Mucosa of rectum (tissue), 2 donors: Measurements from ENCODE around the gene ZC3H12A.

Source experiments
- H3K27ac ChIP-seq, 2 donors: one replicate each; pipeline ENCODE4 v1.7.0; 2013; ENCODE audit warnings: inconsistent platforms in 2 of 2, low read depth in 2 of 2, low read length in 2 of 2
- H3K27me3 ChIP-seq, 2 donors: one replicate each; pipeline ENCODE4 v1.7.0; 2013; ENCODE audit warnings: low read length in 2 of 2; ENCODE audit not compliant: control insufficient read depth in 2 of 2, insufficient read depth in 2 of 2
- H3K36me3 ChIP-seq, 2 donors: one replicate each; pipeline ENCODE4 v1.7.0; 2013; ENCODE audit warnings: low read length in 2 of 2; ENCODE audit not compliant: control insufficient read depth in 2 of 2, insufficient read depth in 2 of 2
- H3K4me1 ChIP-seq, 2 donors: one replicate each; pipeline ENCODE4 v1.7.0; 2013; ENCODE audit warnings: low read length in 2 of 2, mild to moderate bottlenecking in 1 of 2; ENCODE audit not compliant: control insufficient read depth in 2 of 2, insufficient read depth in 2 of 2
- H3K4me3 ChIP-seq, 2 donors: one replicate each; pipeline ENCODE4 v1.7.0; 2013; ENCODE audit warnings: low read length in 2 of 2
- H3K9ac ChIP-seq, 2 donors: one replicate each; pipeline ENCODE4 v1.7.0; 2013; ENCODE audit warnings: low read length in 2 of 2, low read depth in 1 of 2, mild to moderate bottlenecking in 1 of 2
- H3K9me3 ChIP-seq, 2 donors: one replicate each; pipeline ENCODE4 v1.7.0; 2013; ENCODE audit warnings: low read length in 2 of 2; ENCODE audit not compliant: control insufficient read depth in 2 of 2
- donor health status: healthy.
- donor health status: Normal muscosa, but diverticular disease.

Gene ZC3H12A

DNA sequence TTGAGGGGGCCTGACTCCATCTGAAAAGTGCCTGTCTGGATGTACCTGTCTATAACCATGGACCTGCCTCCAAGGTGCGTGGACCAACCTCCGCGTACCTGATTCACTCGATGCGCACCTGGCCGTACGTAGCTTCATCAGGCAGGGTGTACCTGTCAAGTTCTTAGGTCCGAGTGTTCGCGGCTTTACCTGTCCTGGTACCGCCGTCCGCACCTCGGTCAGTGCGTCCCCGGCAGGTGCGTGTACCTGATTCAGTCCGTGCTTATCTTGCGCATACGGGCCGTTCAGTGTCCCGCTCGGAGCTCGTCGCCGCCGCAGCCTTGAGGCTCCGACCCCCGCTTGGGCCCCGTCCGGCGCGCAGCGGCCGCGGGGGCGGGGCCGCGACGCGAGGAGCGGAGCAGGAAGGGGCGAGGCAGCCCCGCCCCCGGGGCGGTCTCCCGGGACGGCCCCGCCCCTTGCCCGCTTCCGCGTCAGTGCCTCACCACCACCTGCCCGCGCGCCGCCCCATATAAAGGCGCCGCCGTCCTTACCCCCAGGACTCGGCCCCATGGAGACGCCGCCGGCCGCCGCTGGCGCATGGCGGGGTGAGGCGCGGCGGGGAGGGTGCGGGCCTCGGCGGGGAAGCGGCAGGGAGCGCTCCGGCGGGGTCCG, at the start of gene ZC3H12A:
Gene ZC3H12A, plus strand, starts transcription at position 535 of the 651 bp plus-strand sequence. CDS start 917 bp downstream, outside the sequence.
- Histone ChIP-seq H3K27me3 (no peaks in the 10 kb centered on the region), H3K27ac (peak within 1 kb of the TSS; percentile 96 to 98), H3K9ac (peak within 1 kb of the TSS; percentile 95 to 99), H3K9me3 (no peaks in the 10 kb centered on the region), H3K4me3 (peak within 1 kb of the TSS; percentile 89 to 97), H3K36me3 (peaks cover 18 to 21% of the 10 kb centered on the region in 2 donors), H3K4me1 (peaks cover 60 to 67% of the 10 kb centered on the region in 2 donors)

DNA sequence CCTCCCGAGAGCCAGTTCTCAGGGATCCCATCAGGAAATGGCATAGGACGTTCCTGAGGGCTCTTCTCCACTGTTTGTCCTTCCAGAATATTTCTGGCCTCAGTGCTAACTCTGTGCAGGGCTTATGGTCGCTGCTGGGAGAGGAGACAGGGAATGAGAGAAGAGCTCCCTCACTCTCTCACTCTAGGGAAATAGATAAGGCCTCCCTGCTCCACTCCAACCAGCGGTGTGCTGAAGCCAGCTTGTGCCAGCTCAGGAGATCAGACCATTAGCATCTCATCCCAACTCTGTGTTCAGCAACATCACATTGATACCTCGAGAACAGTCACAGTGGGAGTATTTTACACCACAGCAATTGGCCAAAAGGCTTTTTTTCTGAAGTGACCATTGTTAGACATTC, 49.2 kb upstream of the ZC3H12A start:
- Histone ChIP-seq H3K36me3 (no peaks in the 10 kb centered on the region), H3K27me3 (peaks cover 3 to 5% of the 10 kb centered on the region in 2 donors), H3K9me3 (no peaks in the 10 kb centered on the region), H3K4me1 (no peaks in the 10 kb centered on the region), H3K9ac (no peak overlapping the region), H3K27ac (no peak overlapping the region), H3K4me3 (no peak overlapping the region)

DNA sequence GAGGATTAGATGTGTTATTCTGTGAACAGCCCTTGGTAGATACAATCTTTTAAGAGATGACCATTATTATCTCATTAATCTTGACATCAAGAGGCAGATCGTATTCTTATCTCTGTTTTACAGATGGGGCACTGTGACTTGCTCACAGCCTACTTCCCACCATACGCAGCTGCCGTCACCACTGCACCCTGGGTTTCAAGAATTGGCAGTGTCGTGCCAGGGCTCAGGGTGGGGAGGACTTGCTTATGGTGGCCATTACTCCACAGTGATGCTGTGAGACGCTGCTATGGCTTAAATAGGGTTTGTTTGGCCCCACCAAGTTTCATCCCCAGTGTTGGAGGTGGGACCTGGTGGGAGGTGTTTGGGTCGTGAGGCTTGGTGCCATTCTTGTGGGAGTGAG, 45.4 kb upstream of the ZC3H12A start:
- peaks cover 9 to 15% of the 10 kb centered on the region in 2 donors for H3K27me3 ChIP-seq
- H3K27ac ChIP-seq = no peak overlapping the region
- no peaks in the 10 kb centered on the region for H3K36me3 ChIP-seq
- no peak overlapping the region for H3K9ac ChIP-seq
- no peaks in the 10 kb centered on the region for H3K9me3 ChIP-seq
- no peaks in the 10 kb centered on the region for H3K4me1 ChIP-seq
- no peak overlapping the region for H3K4me3 ChIP-seq

DNA sequence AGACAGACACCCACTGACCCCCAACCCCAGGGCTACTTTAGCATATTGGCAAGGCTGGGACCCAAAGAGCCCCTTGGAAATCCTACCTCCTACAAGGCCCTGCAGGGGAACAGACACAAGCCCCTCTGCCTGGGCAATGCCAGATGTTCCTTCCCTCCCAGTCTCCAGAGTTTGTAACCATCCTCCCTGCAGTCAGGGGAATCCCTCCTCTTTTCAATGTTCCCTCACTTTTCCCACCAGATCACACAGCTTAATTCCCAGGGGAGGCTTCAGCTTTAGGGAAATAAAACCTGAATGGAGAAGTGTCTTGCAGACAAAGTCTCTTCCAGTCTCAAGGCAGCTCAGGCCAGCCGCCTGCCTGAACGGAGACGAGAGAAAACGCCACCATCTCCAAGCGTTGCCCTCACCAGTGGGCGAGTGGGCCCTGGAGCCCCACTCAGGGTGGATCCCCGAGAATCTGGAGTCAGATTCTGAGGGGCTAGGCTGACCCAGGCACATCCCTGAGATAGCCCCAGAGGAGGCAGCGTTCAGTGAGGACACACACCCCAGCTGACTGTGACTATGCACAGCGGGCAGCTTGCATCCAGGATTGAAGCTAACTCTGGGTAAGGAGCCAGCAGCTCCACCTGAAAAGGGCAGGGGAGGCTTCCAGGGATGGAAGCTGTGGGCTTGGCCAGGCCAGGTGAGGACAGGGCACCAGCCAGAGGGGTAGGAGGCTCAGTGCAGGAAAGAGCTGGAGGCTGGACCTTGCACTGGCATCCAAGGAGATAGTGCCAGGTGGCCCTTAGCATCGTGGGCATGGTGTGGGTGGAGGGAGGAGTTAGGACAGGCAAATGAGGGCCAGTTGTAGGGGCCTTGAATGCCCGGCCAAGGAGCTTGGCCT, 44.0 kb upstream of the ZC3H12A start:
- Histone ChIP-seq H3K36me3 (no peaks in the 10 kb centered on the region), H3K27ac (no peak overlapping the region), H3K4me1 (no peaks in the 10 kb centered on the region), H3K4me3 (no peak overlapping the region), H3K27me3 (peaks cover 9 to 15% of the 10 kb centered on the region in 2 donors), H3K9ac (no peak overlapping the region), H3K9me3 (no peaks in the 10 kb centered on the region)

GRCh38 chr1:37432716-37433115, 41.7 kb upstream of the ZC3H12A start:
- Histone ChIP-seq H3K9me3 (no peaks in the 10 kb centered on the region), H3K27ac (no peak overlapping the region), H3K27me3 (peaks cover 12 to 15% of the 10 kb centered on the region in 2 donors), H3K4me3 (no peak overlapping the region), H3K9ac (no peak overlapping the region), H3K36me3 (no peaks in the 10 kb centered on the region), H3K4me1 (no peaks in the 10 kb centered on the region)

- H3K27me3 ChIP-seq = peaks cover 12 to 17% of the 10 kb centered on the region in 2 donors
Measured at GRCh38 chr1:37433171-37433570, 41.2 kb upstream of the ZC3H12A start.

GRCh38 chr1:37434292-37435225, 39.8 kb upstream of the ZC3H12A start:
- Histone ChIP-seq H3K9me3 (no peaks in the 10 kb centered on the region), H3K27ac (no peak overlapping the region), H3K4me1 (no peaks in the 10 kb centered on the region), H3K36me3 (no peaks in the 10 kb centered on the region), H3K27me3 (peaks cover 12 to 17% of the 10 kb centered on the region in 2 donors), H3K4me3 (no peak overlapping the region), H3K9ac (no peak overlapping the region)

More at GRCh38 chr1:37433171-37433570, 41.2 kb upstream of the ZC3H12A start:
- no peak overlapping the region for H3K9ac ChIP-seq
- H3K4me3 ChIP-seq = no peak overlapping the region
- H3K36me3 ChIP-seq = no peaks in the 10 kb centered on the region
- no peak overlapping the region for H3K27ac ChIP-seq
- no peaks in the 10 kb centered on the region for H3K4me1 ChIP-seq
- H3K9me3 ChIP-seq = no peaks in the 10 kb centered on the region

- Histone ChIP-seq H3K36me3 (no peaks in the 10 kb centered on the region), H3K9ac (no peak overlapping the region), H3K27me3 (peaks cover 3 to 14% of the 10 kb centered on the region in 2 donors), H3K9me3 (no peaks in the 10 kb centered on the region), H3K4me1 (no peaks in the 10 kb centered on the region), H3K27ac (no peak overlapping the region), H3K4me3 (no peak overlapping the region)
Measured at GRCh38 chr1:37437087-37437486, 37.3 kb upstream of the ZC3H12A start.

GRCh38 chr1:37438037-37438868, 36.1 kb upstream of the ZC3H12A start:
- no peak overlapping the region for H3K4me3 ChIP-seq
- H3K36me3 ChIP-seq = no peaks in the 10 kb centered on the region
- no peak overlapping the region for H3K27ac ChIP-seq
- no peak overlapping the region for H3K9ac ChIP-seq
- no peaks in the 10 kb centered on the region for H3K4me1 ChIP-seq
- no peaks in the 10 kb centered on the region for H3K9me3 ChIP-seq
- H3K27me3 ChIP-seq = peaks cover 9 to 12% of the 10 kb centered on the region in 2 donors
